NCI-H345 treated with DMSO at 0.1 percent for 48 hours (cell line): ENCODE measurements around the gene PNLIPRP1.

Source experiments
- DNase-seq: peaks from one replicate; lab custom pipeline; 2025; ENCODE audit not compliant: unreplicated experiment; lab: John Stamatoyannopoulos, UW

PNLIPRP1 gene

DNA sequence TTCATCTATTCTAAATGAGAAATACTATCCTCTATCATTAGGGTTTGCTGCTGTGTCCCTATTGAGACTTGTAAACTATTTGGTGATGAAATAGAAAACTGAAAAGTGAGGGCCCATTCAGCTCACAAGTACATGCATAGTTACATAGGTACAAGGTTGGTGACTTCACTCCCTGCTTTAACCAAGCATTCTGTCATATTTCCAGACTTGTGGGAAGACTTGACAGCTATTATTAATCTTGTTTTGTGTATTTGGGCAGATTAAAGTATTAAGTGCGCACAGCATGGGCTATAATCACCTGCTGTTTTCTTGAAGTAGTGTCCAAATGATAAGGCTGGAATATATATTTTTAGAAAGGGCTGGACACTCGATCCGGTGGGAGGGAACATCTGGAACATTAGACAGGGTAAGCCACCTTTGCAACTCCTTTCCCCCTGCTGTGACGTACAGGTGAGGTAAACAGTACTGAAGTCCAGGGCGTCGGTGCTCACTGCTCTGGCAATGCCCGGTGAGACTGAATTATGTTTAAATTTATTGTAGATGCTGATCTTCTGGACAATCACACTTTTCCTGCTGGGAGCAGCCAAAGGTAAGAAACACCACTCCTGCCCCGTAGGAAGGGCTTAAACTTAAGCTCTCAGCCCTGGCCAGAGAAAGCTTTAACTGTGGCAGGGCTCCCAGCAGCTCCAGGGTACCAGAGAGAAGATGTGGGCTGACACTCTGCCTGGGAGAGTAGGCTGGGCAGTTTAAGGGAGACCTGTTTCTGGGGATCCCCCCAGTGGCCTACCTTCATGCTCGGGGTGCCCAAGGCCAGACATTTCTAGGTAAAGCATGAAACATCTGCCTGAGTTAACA lies at the start of gene PNLIPRP1:
TSS of gene PNLIPRP1 (plus strand) at position 370 of the 855 bp plus-strand sequence. CDS start at position 541, 171 bp downstream.
- no peak for DNase-seq

DNA sequence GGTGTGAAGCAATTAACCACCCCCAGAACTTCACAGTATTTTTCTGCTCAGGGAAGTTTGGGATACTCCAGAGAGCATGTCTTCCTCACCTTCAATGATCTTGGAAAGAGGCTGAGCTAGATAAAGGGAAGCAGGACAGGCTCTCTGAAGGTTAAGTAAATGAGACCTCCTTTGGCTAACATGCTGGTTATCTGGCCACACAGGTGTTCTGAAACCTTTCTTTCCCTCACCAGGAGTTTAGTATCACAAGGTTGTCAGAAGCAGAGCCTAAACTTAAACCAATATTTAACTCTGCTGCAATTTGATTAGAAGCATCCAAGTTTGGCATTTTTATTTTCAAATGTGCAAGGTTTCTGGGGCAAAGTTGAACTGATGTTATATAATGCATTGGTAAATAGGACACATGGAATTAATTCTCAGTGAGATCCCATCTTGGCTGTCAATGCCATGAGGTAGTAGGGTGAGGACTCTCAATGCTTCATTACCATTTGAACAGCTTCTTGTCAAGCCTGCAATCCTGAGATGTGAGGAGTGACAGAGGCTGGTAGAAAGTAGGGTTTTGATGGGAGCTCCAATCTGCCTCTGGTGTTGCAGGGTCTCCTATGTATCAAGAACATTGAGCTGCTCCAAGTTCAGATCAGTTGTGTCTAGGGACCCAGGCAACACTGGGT lies 48.6 kb upstream of the PNLIPRP1 start:
- DNase-seq: no peak

DNA sequence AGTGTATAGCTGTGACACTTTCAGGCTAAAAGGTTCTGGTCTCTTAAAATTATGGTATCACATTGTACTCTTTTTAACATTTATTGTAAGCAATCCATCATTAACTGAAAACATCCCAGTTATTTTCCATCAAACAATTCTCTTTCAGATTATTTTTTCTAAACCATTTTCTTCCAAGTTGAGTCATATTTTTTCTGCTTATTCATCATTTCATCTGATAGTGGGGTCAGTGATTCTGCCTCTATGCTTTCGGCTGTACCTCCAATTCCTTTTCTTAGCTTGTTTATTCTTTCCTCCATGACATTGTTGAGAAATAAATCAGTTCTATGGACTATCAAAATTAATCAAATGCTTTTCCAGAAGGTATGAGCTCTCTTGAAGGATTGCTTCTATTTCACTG lies 45.6 kb upstream of the PNLIPRP1 start:
- DNase-seq: no peak

DNA sequence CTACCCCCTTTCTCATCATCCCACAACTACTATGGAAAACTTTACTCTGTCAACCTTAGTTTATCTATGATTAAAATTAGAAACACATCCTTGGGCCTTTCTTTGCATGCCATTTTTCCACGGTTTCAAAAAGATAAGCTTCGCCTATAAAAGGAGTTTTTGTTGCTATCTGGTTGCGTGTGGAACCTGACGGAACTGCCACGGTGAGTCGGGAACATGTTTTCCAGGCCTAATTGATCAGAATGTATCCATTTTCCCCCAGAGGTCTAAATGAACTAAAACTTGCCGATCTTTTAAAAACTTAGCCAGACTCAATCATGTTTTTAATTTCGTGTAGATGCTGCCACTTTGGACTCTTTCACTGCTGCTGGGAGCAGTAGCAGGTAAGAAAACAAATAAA lies 45.0 kb upstream of the PNLIPRP1 start, which contains the start of gene PNLIP:
TSS of gene PNLIP (plus strand) at position 176 of the 400 bp plus-strand sequence. CDS start at position 338, 162 bp downstream.
- DNase-seq: no peak

DNA sequence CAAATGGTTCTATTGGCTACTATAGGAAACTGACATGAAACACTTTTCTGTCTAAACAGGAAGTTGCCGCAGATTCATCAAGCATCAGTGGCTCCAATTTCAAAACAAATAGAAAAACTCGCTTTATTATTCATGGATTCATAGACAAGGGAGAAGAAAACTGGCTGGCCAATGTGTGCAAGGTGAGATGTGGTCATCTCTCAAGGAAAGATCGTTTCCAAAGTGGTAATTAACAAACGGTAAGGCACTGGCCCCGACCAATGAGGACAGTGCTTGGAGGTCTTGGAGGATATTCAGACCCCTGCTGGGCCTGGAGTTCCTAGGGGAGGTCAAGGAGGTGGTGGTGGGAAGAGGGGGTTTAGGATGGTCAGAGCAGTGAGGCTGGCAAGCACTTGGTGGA lies 42.5 kb upstream of the PNLIPRP1 start:
- no peak for DNase-seq

DNA sequence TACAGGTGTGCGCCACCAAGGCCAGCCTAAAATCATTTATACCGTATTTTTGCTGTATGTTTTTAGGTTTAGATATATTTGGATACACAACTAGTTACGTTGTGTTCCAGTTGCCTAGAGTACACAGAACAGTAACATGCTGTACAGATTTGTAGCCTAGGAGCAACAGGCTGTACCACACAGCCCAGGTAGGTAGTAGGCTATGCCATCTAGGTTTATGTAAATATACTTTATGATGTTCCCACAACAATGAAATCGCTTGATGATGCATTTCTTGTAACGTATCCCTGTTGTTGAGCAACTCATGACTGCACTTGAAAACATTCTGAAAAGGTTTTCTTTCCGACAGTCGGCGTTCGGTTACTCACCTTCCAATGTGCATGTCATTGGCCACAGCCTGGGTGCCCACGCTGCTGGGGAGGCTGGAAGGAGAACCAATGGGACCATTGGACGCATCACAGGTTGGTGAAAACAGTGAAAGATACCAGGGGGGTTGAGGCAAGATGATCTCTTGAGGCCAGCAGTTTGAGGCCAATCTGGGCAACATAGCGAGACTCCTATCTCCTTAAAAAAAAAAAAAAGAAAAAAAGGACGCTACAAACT lies 37.3 kb upstream of the PNLIPRP1 start:
- no peak for DNase-seq

DNA sequence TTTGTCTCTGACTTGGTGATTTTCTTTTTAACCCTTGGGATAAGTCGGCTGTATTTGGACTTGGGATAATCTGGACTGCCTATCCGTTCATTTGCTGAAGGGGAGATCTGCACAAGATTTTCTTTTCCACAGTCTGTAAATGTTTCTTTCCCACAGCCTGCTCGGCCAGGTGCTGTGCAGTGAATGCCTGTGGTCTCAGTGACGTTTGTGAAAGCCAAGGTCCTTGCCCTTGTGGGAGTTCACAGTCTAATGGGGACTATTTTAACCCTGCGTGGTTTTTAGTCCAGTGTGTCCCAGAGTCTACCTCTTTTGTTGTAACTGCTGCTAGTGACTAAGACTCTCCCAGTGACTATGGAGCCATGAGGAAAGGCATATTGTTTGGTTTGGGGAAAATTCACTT lies 36.1 kb upstream of the PNLIPRP1 start:
- DNase-seq: no peak

DNA sequence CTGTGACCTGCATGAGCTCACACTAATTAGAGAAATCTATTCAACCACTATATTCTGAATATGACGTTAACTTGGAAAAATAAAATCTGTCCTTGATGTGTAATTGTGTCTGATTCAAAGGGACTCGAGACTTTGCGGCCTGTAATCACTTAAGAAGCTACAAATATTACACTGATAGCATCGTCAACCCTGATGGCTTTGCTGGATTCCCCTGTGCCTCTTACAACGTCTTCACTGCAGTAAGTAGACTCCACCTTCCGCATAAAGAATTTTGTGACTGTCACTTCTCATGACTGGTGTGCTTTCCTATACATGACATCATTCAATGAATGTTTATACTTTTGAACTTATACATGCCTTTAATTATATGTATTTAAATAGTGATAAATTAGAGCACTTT lies 34.9 kb upstream of the PNLIPRP1 start:
- DNase-seq: no peak

DNA sequence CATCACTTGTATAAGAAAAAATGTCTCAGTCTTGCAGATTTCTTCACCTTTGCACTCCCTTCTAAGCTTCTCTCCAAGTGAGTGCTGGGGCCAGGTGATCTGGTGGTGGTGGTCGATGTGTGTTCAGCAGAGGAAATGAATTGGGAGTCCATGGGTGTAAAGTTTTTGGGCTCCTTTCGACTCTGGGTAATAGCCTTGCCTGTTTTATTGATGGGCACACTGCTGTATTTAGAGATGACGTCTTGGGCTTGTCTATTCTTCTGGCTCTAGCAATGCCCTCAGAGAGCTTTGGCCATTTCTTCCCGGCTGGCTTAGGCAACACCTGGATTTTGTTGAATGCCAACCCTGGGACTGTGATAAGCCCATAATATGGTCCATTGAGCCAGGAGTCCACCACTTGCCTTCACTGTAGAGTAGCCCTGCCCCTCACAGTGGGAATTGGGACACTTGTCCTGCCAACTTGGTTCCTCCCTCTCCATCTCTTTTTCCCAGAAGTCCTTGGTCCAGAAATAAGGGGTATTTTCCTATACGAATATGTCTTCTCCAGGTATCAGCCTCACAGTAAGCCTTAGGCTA lies 33.4 kb upstream of the PNLIPRP1 start:
- no peak for DNase-seq

DNA sequence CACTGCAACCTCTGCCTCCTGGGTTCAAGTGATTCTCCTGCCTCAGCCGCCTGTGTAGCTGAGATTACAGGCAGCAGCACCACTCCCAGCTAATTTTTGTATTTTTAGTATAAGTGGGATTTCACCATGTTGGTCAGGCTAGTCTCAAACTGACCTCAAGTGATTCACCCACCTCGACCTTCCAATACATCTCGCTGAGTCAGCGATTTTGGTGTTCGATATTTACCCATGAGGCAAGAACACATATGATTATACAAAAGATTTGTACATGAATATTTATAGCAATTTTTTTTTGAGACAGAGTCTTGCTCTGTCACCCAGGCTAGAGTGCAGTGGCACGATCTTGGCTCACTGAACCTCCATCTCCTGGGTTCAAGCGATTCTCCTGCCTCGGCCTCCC lies 25.2 kb upstream of the PNLIPRP1 start:
- DNase-seq: no peak

DNA sequence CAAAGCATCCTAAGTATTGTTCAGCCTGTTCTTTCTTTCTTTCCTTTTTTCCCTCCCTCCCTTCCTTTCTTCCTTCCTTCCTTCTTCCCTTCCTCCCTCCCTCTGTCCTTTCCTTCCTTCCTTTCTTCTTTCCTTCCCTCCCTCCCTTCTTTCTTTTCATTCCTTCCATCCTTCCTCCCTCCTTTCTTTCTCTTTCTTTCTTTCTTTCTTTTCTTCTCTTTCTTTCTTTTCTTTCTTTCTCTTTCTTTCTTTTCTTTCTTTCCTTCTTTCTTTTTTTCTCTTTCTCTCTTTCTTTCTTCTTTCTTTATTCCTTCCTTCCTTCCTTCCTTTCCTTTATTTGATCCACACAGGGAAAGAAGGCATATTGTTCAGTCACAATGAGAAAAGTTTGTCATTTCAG lies 23.8 kb upstream of the PNLIPRP1 start:
- DNase-seq: no peak

DNA sequence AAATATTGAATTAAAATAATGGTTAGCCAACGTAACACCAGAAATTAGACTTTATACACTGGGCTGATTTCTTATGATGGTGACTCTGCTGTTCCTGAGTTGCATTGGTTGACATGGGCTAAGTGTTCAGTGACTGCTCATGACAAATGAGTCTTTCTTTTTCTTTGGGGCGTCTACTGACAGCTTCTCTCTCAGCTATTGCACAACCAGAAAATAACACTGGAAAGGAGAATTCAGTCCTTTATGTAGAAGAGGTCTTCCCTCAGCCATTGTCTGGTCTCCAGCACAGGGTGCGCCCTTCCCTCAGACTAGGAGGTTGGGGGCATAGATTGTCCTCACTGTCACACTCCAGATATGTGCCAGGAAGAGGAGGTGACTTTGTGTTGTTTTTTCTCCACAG lies 23.4 kb upstream of the PNLIPRP1 start:
- no peak for DNase-seq

DNA sequence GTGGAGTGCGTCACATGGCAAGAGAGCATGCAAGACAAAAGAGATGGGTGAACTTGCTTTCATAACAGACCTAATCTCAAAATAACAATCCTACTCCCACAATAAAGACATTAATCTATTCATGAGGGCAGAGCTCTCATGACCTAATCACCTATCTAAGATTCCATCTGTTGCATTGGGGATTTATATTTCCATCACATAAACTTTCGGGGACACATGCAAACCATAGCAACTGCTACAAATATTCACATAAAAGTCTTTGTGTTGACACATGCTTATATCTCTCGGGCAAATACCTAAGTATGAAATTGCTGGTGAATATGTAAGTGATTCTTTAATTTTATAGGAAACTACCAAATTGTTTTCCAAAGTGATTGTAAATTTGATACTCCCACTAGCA lies 16.0 kb upstream of the PNLIPRP1 start:
- no peak for DNase-seq

DNA sequence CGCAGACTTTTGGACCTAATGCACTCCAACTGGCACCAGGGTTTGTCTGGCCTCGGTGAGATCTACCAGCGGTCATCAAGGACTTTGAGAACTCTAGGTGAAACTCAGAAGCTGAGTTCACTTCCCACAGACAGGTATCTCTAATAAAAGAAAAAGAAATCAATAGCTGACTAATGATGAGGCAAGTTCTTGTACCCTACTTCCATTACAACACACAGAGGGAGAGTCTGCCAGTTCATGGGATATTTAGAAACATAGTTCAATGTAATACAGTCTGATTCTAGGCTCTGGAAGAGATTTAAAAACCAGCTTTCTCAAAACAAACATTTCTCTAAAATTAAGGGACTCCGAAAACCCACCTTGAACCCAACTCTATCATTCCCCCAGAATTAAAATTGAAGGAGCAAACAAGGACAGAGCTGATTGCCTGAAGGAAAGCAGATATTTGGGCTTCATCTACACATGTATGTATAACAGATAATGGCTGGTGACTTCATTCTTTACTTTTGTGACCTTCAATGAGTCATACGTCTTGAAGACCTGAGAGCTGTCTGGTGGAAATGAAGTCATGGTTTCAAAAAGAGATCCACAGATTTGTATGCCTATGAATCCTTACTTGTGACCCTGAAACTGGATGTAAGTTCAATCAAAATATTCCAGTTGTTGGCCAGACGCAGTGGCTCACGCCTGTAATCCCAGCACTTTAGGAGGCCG lies 2.7 kb upstream of the PNLIPRP1 start:
- no peak for DNase-seq

DNA sequence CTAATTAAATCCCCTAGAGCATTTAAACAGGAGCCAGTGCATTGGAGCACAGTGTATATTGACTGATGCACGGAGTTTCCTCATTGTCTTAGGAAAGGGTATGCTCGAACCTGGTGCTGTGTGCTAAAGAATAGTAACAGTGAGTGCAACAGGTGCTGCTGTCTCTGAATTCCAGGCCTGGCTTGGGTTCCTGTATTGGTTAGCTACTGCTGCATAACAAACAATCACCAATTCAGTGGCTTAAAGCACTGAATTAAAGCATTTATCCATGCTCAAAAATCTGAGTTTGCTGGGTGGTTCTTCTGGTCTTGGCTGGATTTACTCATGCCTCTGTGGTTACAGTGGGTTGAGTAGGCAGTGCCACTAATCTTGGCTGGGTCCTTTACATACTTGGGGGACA lies 1.8 kb upstream of the PNLIPRP1 start:
- DNase-seq: no peak

DNA sequence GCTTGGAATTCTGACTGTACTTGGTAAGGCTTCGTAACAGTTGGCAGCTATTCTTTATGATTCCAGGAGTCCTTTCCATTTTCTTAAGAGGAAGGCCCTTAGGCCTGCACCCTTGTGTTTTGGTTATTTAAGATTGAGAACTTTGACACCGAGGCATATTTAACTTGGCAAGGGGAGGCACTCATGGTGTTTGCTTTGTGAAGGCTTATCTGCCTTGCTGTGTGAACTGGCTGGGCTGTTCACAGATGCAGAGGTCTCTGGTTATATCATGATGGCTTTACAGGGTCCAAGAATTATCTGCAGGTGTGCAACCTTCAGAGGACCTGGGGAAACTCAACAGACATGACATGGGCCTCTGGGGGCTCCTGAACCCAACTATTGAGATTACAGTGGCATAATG lies 833 bp upstream of the PNLIPRP1 start:
- no peak for DNase-seq

DNA sequence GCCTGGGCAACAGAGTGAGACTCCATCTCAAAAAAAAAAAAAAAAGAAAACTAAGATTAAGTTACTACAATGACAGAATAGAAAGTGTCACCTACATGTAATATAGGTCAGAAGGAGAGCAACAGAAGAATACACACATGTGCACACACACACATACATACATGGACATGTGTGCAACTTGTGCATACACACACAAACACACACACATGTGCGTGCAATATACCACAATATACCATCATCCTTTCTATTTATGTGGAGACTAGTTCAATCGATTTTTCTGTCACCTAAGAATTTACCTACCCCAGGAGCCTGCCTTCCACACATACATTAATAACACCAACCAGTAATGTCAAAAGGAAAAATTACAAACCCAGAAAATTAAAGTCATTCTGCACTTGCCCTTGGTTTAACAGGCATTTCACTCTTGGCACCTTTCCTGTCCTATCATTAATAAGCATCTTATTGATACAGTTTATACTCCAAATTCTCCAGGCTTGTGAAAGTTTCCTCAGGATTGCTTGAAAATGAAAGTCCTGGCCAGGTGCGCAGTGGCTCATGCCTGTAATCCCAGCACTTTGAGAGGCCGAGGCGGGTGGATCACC lies 2.5 kb downstream of the PNLIPRP1 start:
- DNase-seq: no peak

DNA sequence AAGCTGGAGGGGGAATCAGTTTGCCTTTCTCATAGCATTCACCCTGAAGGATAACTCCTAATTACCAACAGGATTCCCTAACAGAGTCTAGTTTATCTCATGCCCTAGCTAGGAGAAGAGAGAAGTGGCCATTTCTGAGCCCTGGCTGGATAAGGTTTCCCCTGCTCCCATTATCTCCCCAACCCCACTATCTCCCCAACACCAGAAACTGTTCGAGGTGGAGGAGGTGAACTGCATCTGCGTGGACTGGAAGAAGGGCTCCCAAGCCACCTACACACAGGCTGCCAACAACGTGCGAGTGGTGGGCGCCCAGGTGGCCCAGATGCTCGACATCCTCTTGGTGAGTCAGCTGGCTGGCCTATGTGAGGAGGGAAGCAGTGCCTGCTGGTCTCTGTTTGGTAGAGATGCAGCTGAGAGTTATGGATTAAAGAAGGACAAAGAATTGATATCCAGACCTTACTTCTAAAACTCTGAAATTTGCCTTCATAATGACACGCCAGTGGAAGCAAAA lies 3.8 kb downstream of the PNLIPRP1 start:
- DNase-seq: no peak

DNA sequence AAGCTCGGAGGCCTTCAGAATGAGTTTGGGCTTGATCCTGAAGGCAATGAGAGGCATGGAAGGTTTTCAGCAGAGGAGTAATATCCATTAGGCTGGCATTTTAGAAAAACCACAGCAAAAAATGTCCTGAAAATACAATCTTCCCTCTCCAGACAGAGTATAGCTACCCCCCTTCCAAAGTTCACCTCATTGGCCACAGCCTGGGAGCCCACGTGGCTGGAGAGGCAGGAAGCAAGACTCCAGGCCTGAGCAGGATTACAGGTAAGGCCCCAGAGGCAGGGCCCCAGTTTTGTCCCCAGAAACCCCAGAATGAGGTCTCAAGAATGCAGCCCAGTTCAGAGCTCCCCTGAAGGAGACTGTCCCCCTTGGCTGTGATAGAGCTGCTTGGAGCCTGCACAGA lies 5.3 kb downstream of the PNLIPRP1 start:
- no peak for DNase-seq

DNA sequence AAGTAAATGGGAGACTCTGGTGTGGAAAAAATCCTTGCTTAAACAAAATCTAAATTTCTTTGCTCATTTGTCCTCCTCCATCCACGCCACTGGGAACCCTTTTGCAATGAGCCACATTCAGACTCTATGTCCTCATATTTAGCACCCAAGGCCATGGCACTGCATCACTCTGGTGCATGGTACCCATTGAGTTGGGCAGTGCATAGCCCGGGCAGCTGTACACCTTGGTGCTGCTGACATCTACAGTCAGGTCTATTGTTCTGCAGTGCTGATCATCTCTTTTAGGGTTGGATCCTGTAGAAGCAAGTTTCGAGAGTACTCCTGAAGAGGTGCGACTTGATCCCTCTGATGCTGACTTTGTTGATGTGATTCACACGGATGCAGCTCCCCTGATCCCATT lies 6.8 kb downstream of the PNLIPRP1 start:
- DNase-seq: no peak
